HG03039 (cell line): Measurements from ENCODE around the gene KRTAP5-1.
"Not testable (repeated sequence)": the region's sequence is repeated elsewhere in the genome, so short reads cannot be mapped to it uniquely, and the experiment has no call there.

Experiments used
- ATAC-seq: cut with Tn5 transposase; IDR thresholded peaks from one replicate; pipeline ENCODE4 v1.9.1; 2021; ENCODE audit warnings: mild to moderate bottlenecking, moderate library complexity; ENCODE audit not compliant: unreplicated experiment

KRTAP5-1 gene

DNA sequence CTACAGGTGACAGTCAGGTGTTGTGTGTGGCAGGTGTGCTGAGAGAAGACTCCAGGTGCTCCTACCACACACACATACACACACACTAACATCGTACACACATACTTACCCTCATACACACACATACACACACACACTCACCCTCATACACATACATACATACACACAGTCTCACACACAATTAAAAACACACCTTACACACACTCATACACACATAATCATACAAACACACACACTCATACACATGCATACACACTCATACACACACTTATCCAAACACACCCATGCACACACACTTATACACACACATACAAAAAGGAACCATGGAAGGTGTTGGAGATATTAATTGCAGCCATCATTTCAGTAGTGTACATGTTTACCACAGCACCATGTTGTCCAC, 18.5 kb upstream of the KRTAP5-1 start:
- no peak for ATAC-seq

DNA sequence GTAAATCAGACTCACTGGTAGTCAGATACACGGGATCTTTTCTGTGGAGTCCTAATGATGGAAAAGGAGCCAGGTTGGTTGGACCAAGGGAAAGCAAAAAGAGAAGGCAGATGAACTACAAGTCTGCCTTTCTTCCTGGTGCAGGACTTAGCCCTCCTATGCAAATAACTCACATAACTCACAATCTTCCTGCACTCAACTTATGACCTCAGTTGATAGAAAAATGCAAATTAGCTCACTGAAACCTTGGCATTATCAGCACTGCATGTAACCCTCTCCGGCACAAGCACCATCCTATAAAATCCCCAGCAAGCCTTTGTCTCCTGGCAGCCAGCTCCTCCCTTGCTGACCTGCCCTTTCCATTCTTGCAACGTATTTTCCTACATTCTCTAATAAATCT, 16.6 kb upstream of the KRTAP5-1 start:
- not testable (repeated sequence) for ATAC-seq

DNA sequence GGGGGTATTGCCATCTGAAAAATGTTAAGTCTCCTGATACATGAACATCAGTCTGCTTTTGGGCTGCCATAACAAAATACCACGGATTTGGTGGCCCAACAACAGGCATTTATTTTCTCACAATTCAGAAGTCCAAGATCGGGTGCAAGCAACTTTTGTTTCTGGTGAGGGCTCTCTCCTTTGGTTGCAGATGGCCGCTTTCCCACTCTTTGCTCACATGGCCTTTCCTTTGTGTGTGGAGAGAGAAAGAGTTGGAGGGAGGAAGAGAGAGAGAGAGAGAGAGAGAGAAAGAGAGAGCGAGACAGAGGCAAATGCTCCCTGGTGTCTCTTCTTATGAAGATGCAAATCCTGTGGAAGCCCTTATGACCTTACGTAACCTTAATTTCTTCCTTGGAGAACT, 15.5 kb upstream of the KRTAP5-1 start:
- ATAC-seq: no peak

DNA sequence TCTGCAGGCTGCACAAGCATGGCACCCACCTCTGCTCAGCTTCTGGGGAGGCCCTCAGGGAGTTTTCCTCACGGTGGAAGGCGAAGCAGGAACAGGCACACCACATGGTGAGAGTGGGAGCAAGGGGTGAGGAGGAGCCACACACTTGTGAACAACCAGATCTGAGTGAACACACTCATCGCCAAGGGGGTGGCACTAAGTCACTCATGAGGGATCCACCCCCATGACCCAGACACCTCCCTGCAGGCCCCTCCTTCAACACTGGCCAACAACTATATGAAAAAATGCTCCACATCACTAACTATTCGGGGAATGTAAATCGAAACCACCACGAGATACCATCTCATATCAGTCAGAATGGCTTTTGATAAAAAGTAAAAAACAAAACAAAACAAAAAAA, 13.7 kb upstream of the KRTAP5-1 start:
- ATAC-seq: no peak

DNA sequence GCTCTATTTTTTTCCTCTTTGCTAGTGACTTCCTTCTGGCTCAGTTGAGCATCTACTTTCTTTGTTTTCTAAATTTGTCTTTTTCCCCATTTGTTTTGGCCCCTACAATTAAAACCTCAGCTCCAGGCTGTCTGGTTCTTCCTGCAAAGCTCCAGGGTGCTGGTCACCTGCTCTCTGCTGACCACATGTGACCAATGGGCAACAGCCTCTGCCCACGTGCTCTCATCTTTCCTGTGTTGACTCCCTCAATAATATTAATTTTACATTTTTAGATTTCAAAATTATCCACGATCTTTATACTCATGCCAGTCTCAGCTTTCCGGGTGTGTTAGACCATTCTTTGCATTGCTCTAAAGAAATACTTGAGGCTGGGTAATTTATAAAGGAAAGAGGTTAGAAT, 13.3 kb upstream of the KRTAP5-1 start:
- not testable (repeated sequence) for ATAC-seq

DNA sequence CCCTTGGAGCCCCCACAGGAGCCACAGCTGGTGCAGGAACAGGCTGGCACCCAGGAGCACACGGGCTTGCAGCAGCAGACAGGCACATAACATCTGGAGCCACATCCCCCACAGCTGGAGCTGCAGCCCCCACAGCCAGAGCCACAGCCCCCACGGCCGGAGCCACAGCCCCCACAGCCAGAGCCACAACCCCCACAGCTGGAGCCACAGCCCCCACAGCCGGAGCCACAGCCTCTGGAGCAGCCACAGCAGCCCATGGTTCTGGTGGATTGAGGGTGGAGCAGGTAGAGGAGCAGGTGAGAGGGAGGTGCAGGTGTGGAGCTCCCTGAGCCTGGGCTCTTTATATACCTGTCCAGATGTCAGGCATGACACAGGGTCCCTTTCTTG, 12.9 kb upstream of the KRTAP5-1 start, which contains the start of gene KRTAP5-2:
Gene KRTAP5-2 (minus strand): TSS at position 301 of the 387 bp plus-strand sequence. CDS start 44 bp downstream, at position 257.
- no peak for ATAC-seq

DNA sequence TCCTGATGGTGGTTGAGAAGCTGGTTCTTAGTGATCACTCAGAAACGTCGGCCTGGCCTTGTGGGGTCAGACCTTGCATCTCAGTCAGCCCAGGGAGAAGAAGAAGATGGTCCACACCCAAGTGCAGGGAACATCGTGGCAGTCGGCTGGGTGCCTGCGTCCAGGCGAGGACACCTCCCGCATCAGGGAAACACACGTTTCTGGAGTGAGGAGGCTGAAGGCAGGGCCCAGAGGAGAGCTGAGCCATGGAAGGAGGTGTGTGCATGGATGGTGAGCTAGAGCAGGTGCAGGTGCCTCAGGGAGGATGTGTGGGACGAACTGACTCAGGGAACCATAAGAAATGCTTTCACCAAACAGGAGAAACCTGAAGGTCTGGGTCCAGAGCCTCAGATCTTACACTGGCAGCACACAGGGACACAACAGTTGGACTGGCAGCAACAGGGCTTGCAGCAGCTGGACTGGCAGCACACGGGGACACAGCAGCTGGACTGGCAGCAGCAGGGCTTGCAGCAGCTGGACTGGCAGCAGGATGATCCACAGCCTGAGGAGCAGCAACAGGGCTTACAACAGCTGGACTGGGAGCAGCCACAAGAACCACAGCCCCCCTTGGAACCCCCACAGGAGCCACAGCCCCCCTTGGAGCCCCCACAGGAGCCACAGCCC, 12.4 kb upstream of the KRTAP5-1 start:
- ATAC-seq: no peak

DNA sequence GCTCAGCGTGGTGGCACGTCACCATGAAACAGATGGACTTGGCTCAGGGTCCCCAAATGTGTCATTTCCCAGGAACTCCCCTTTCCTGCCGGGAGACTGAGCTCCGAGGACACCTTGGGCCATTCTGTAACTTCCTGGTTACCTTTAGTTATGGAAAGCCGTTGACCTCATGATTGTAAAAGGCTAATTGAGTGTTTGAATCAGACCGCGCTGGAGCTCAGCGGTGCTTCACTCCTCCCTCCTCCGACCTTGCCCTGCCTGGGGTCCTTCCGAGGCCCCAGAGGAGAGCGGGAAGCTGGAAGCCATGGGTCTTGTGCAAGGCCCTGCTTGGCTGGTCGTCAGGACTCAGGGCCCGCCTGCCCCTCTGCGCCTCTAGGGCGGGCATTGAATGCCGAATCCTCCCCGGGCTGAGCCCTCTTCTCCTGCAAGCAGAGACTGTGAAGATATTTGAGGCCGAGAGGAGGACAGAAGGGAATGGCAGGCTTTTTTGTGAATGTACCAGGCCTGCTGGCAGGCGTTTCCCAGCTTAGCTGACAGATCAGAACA, 11.6 kb upstream of the KRTAP5-1 start:
- ATAC-seq: not testable (repeated sequence)

DNA sequence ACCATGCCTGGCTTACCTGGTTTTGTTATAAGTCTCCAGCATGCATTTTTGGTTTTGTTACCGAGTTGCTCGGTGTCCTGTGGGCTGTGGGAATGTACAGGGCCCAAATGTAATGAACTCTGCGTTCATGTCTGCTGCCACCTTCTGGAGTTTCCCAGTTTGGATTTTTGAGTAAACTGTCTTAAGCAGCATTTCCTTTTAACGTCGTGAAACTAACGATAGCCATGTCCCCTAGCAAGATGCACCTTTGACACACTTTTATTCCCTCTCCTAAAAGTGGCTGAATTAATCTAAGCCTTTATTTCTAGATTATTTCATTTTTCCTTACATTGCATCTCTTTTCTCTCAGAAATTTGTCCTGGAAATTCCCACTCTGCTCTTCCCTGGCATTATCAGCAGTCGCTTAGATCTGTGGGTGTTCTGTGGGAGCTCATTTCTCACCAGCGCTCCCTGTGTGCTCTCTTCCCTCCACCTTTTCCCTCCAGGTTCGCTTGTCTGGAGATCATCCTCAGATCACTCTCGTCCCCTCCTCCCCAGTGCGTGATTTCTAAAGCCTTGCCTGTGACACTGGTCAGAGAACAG, 11.0 kb upstream of the KRTAP5-1 start:
- ATAC-seq: not testable (repeated sequence)

DNA sequence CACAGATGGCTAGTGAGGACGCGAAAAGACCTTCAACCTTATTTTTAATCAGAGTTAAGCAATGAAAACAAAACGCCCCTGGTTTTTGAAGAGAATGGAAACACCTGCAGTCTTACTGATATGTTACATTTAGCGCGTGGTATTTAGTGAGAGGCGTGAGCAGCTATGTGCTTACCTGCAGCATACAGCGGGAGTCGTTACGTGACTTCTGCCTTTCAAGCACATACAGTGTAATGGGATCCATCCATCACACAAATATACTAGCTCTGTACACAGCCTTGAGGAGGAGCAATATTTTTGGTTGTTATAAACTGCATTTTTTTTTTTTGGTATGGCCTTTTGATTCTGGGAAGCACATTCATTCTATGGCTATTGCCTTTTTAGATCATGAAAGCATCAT, 7.5 kb upstream of the KRTAP5-1 start:
- ATAC-seq: no peak

DNA sequence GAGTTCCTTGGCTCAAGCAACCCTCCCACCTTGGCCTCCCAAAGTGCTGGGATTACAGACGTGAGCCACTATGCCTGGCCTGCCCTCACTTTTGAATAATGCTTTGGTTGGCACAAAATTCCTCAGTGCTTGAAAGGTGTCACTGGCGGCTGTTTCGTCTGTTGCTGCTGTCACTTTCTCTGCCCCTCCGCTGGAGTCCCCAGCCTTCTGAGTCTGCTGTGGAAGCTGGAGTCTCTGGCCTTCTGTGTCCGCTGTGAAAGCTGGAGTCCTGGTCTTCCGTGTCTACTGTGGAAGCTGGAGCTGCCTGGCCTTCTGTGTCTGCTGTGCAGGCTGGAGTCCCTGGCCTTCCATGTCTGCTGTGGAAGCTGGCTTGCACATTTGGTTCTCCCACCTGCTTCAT, 4.9 kb upstream of the KRTAP5-1 start:
- ATAC-seq: no peak

DNA sequence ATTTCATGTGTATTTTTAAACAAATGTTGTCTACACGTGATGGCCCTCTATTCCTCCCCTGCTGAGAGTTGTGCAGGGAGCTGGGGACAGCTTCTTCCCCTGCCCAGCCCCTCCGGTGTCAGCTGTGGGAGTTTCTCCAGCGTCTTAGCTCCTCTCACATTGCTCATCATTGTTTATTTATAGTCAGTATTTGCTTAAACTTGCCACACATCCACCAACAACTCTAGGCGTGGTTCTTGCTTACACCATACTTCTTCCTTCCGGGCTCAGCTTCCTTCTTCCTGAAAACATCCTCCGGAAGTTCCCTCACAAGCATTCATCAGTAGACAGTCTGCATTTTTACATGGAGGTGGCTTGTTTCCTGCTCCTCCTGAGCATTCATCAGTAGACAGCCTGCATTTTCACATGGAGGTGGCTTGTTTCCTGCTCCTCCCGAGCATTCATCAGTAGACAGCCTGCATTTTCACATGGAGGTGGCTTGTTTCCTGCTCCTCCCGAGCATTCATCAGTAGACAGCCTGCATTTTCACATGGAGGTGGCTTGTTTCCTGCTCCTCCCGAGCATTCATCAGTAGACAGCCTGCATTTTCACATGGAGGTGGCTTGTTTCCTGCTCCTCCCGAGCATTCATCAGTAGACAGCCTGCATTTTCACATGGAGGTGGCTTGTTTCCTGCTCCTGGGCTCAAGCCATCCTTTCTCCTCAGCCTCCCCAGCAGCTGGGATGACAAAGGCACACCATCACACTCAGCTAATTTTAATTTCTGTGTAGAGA, 4.3 kb upstream of the KRTAP5-1 start:
- ATAC-seq: not testable (repeated sequence)

DNA sequence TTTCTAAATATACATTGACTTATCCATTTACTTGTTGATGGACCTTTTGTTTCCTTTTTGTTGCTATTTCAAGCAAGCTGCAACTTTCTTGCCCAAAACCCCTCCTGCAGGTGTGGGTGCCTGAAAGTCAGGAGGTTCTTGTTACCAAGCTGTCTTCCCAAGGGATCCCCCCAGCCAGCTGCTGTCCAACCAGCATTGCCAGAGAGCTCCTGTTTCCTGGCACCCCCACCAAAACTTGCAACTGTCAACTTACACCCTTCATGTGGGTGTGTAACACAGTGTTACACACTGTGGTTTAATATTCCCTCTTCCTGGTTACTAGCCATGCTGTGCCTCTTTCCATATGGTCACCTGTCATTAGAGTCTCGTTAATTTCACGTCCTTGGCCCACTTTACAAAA, 1.6 kb upstream of the KRTAP5-1 start:
- ATAC-seq: no peak

DNA sequence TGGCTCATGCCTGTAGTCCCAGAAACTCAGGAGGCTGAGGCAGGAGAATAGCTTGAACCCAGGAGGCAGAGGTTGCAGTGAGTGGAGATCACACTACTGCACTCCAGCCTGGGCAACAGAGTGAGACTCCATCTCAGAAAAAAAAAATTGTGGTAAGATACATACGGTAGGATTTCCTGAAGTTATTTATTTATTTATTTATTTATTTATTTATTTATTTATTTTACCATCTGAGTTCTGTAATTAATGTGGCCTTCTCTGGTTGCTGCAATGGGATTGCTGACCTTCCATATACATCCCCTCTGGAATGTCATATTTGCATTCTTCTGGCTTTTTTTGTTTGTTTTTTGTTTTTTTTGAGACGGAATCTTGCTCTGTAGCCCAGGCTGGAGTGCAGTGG, 2.2 kb downstream of the KRTAP5-1 start:
- ATAC-seq: not testable (repeated sequence)

DNA sequence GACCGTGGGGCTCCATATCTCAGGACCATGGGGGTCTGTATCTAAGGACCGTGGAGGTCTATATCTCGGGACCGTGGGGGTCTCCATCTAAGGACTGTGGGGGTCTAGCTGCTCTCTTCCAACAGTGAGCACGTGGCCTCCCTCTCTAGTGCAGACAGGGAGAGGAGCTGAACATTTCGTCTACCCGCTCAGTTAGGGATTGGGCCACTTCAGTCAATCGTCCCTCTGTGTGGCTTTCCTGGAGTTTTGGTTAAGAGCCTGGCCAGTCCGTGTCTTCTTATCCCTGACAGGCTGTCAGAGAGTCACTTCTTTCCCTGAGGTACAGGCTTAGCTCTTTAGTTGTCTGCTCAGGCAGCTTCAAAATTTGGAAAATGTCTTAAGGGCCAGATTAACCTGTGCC, 3.1 kb downstream of the KRTAP5-1 start:
- ATAC-seq: no peak

DNA sequence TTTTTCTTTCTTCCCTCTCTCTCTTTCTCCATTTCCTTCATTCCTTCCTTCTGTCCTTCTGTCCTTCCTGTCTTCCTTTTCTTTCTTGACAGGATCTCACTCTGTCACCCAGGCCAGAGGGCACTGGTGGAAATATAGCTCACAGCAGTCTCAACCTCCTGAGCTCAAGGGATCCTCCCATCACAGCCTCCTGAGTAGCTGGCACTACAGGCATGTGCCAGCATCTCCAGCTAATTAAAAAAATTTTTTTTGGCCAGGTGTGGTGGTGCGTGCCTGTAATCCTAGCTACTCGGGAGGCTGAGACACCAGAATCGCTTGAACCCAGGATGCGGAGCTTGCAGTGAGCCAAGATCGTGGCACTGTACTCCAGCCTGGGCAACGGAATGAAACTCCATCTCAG, 8.3 kb downstream of the KRTAP5-1 start:
- ATAC-seq: no peak

DNA sequence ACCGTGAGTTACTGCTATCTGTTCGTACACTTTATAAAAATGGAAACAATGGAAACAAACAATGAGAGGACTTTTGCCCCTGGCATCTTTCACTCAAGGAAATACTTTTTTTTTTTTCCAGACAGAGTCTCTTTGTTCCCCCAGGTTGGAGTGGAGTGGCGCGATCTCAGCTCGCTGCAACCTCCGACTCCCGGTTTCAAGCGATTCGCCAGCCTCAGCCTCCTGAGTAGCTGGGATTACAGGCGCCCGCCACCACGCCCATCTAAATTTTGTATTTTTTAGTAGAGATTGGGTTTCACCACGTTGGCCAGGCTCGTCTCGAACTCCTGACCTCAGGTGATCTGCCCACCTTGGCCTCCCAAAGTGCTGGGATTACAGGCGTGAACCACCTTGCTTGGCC, 9.3 kb downstream of the KRTAP5-1 start:
- not testable (repeated sequence) for ATAC-seq

DNA sequence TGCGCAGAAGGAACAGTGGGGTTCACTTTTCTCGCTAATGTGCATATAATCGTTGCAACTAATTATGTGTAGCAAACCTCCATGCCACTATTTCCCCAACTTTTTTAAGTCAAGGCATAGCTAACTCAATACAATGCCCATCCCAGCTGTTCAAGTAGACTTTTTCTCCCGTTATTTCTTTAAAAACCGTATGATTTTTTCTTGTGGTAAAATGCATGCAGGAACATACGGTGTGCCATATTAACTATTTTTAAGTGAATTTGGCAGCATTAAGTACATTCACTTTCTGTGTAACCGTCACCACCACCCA, 10.2 kb downstream of the KRTAP5-1 start:
- ATAC-seq: no peak

DNA sequence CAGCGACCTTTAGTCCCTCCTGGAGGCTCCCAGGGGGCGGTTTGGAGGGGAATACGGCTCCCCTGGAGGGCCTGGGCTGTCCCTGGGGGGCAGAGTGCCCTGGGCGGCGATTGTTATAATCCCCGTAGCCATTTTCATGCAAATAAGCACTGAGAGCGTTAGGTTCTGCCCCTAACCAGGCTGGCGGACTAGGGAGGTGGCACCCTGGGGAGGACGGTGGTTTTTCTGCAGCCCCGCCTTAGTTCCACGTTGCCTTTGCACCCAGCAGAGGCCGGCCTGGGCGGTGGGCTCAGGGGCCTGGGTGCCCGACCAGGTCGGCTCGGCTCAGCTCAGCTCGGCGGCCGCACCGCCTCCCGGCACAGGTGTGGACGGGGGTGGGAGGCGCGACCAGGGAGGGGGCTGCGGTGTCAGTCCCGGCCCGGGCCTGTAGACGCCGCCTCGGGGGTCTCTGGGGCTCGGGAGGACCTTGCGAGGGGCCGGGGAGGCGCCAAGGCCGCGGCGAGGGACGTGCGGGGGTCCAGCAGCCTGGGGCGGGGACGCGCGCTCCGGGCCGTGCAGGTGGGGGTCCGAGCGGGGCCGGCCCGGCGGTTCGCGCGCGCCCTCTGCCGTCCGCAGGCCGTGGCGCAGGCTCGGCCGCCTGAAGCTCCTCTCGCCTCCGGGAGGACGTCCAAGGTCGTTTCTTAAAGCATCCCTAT, 10.7 kb downstream of the KRTAP5-1 start:
- ATAC-seq: no peak

DNA sequence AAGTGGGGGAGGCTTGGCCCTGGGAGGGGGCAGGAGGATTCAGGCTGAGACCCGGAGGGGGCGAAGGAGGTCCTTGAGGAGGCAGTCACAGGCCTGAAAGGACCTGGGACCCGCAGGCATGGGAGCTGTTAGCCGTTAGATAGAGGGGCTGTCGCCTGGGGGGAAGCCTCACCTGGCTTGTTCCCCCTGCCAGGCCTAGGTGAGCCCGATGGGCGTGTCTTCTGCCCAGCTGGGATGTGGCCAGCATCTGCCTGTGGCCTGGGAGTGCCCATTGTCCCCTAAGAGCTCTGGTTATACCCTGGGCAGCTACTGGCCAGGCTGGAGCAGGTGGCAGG, 11.2 kb downstream of the KRTAP5-1 start:
- no peak for ATAC-seq

DNA sequence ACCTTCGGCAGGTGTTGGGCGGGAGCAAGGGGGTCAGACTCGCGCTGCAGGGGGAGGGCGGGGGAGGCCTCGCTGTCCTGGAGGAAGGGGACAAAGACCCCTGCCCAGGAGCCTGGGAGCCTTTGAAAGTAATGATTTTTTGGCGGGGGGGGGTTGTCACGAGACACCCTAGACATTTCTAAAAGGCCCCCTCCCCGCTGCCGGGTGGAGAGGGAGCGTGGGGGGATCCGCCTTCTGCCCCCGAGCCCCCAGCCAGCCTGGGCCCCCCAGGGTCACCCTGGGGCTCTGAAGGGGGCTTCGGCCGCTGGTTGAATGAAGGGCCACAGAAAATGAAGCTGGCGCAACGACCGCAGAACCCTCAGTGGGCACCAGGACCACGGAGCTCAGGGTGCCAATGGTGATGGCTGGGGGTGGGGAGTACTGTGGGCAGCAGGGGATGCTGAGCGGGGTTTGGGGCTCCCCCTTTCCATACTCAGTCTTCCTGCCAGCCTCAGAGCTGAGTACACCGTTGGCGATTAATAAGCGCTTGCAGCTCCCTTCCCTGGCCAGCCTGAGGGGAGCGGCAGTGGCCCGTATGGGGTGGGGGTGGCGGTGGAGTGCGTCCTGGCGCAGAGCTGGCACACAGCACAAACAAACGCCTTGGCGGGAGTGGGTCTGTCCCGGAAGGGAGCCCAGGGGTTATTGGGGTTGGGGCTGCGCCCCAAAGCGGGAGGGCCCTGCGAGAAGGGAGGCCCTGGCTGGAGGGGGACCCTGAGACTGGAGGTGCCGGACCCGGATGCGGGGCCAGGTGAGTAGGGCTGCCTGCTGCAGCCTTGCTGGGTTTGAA, 11.8 kb downstream of the KRTAP5-1 start:
- no peak for ATAC-seq
